NCI-H1092 (cell line): ENCODE results near the gene HIPK2.

Source experiments
- DNase-seq: peaks from one replicate; lab custom pipeline; 2025; lab: John Stamatoyannopoulos, UW

HIPK2 gene

DNA sequence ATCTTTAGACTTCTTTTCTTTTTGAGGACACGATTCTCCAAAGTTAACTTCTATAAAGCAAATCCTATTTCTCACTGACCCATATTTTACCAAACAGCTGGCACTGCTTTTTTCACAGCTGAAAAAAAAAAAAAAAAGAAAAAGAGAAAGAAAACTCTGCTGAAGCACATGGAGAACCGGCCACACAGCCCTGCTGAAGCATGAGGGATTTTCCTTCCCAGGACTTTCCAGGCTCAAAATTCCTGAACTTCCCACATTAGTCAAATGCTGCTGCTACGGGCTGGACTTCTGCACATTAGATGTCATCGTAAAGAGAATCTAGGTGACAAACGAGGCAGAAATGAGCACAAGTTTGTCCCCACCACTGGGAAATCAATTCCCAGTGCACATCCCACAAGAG, 25.2 kb downstream of the HIPK2 start:
- DNase-seq: no peak

DNA sequence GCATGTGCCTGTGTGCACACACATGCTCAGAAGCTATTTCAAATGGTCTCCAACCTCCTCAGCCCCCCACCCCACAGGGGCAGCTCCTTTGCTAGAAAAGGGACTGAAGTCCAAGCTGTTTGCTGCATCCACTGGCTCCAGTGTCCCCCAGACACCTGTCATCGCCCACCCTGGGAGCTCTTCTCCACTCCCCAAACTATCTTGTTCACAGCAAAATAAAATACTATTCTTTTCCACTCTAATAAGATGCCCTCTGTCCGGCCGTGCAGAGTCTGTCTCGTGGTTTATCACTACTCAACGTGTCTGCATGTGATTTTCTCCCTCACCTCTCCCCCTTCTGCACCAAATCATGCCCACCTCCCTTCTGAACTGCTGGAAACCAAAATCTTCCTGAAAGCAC, 25.6 kb downstream of the HIPK2 start:
- no peak for DNase-seq

DNA sequence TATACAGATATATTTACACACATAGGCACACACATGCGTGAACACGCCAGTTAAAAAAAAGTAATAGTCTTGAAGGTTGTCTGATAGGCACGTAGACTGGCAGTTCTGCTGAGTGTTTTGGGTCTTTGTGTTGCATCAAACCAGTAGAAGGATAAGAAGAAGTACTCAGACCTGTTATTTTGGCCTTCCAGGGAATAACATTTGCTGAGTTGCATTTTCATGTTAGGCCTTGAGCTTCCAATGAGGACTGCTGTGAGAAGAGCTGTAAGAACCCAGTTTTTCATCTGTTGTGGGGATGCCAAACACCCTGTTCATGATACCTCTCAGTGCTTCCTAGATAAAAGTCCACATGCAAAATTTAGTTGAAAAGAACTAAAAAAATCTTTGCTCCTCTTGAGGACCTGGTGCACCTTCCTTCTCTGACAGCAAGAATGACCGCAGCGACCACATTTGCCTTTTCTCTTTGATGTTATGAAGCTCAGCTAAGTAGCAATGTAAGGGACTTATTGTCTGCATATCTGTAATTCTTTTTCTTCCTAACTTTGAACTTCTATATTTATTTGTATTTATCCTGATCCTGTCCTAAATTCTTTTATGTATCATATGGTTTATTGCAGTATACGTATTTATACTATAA, 27.2 kb downstream of the HIPK2 start:
- DNase-seq: no peak

DNA sequence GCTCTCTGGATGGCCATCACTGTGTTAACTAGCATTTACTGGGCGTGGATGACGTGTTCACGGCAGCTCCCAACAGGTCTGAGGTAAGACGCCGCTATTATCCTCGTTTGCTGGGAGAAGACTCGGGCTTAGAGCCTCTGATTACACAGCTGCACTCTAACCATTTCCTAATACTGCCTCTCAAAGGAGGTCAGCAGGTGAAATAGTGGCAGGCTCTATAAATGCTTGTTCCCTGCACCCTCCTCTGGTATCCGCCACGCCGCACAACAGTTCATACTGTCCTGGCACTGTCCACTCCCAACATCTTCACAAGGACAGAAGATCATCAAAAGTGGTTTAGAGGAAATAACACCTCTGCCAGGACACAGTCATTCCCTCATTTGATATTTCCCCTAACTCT, 28.3 kb downstream of the HIPK2 start:
- DNase-seq: peak; percentile 68

DNA sequence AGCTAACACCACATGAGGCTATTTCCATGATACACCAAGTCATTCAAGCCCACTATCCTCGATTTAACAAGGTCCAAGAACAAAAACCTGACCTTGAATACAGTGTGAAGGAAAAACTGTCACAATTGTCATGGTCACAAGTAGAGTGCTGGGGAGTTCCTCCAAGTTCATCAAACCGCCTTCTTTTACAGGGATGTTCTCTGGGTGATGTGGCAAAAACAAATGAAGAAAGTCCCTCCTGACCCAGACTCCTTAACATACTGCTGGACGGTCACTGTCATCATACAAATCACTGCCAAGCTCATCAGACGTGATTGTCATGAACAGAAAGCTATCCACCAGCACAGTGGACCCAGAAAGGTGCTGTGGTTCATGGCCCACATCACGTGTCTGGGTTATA, 28.9 kb downstream of the HIPK2 start:
- no peak for DNase-seq

GRCh38 chr7:139748373-139748765, 29.4 kb downstream of the HIPK2 start:
- DNase-seq: no peak

- DNase-seq: no peak
Observed at GRCh38 chr7:139747662-139748372, 30.0 kb downstream of the HIPK2 start.

DNA sequence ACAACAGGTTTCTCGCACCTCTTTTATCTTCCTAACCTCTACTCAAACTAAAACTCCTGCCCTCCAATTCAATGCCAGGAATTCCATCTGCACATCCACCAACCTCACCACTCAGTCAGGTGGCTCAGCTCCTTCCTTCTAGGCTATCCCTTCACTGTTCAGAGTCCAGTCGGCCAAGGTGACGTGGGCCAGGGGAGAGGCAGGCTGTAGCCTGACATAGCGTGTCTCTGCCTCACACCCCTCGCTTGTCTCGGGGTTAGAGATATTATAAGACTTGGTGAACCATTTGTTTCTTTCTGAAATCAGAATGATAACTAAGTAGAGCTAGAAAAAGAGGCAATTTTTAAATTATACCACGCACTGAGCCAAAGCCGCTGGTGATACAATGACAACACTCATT, 31.1 kb downstream of the HIPK2 start:
- no peak for DNase-seq

DNA sequence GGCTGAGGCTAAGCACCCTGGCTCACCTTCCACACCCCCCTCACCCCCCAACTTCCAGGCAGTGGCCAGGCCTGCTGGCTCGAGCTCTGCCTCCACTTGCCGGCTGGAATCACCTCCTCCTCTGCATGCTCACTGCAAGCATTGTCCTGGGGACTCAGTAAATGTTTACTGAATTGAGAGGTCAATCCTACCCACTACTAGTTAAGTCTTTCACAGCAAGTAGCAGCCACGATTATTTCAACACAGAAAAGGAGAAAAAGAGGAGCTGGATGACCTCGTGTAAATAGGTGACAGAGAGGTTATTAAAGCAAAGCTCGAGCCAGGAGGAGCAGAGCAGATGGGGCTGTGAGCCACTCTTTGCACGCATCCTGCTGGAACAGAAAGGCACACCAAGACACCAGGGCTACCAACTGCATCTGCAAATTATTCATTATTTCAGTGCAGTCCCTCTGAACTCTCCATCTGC, 32.1 kb downstream of the HIPK2 start:
- DNase-seq: peak; percentile 36

- DNase-seq: no peak
Observed at GRCh38 chr7:139744768-139745677, 32.8 kb downstream of the HIPK2 start.

DNA sequence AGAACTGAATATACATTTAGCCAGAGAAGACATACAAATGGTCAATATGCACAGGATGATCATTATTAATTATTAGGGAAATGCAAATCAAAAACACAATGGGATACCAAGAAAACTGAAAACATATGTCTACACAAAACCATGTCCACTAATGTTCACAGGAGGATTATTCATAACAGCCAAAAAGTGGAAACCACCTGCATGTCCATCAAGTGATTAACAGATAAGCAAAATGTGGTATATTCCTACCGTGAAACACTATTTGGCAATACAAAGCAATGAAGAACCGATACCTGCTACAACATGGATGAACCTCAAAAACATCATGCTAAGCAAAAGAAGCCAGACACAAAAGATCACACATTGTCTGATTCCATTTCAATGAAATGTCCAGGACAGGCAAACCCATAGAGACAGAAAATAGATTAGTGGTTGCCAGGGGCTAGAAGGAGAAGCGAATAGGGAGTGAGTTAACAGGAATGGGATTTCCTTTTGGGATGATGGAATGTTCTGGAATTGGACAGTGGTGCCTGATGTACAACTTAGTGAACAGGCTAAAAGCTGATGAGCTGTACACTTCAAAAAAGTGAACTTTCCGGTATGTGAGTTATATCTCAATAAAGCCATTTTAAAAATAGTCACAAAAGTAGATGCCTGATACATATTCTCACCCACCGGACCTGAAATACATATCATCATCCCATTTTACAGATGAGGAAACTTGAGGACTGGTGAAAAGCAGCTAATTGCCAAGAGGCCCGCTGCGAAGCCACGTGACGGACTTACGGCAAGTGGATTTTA, 33.6 kb downstream of the HIPK2 start:
- DNase-seq: no peak

DNA sequence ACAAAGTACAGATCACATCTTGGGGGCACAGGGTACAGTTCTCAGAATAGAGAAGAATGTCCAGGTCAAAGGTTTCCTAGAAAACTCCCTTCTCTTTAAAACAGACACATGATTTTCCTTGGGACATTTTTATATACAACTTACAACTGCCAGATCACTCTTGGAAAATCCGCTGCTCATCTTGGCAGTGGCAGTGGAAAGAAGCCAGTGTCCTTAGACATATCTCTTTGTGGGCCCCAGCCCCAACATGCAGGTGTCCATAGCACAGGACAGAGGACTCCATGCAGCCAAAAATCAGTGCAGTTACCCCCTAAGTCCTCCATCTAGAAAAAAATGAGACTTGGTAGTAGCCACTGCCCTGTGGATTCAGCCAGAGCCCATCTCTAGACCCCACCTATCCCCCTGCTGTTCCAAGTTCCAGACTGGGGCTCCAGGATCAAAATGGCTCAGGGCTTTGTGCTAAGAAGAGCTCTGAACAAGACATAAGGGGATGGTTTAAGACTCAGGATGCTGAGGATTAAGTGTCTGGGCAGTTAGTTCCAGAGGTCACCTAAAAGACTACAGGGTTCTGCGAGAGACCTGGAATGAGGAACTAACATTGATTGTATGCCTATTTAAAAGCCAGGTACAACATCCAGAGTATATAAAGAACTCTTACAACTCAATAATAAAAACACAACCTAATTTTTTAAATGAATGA, 34.4 kb downstream of the HIPK2 start:
- no peak for DNase-seq

- DNase-seq: no peak
Observed at GRCh38 chr7:139741789-139742344, 35.9 kb downstream of the HIPK2 start.

GRCh38 chr7:139741239-139741638, 36.6 kb downstream of the HIPK2 start:
- DNase-seq: no peak

DNA sequence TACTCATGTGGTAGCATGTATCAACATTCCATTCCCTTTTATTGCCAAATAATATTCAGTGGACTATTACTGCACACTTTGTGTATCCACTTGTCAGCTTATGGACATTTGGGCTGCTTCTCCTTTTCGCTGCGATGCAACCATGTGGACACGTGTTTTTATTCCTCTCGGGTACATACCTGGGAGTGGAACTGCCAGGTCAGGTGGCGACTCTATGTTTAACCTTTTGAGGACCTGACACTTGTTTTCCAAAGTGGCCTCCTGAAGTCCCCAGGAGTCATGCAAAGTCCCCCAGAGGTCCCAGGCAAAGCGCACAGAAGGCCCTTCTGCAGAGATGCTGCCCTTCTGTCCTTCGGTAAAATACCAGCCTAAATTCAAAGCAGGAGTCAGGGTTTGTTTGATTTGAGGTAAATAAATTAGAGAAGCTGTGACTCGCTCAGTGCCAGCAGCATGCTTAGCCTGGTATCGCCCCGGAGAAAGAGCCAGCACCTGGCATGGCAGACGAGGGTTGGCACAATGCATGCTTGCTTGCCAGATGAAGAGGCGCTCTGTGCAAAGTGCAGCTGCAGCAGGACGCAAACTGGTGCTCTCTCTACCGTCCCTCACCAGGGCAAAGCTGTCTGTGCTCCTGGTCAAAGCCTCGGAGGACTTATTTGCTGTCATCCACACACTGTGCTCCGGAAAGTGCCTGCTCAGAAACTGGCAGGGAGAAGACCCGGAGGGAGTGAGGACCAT, 37.8 kb downstream of the HIPK2 start:
- peak; percentile 84 for DNase-seq

- no peak for DNase-seq
Observed at GRCh38 chr7:139738772-139739171, 39.0 kb downstream of the HIPK2 start.

DNA sequence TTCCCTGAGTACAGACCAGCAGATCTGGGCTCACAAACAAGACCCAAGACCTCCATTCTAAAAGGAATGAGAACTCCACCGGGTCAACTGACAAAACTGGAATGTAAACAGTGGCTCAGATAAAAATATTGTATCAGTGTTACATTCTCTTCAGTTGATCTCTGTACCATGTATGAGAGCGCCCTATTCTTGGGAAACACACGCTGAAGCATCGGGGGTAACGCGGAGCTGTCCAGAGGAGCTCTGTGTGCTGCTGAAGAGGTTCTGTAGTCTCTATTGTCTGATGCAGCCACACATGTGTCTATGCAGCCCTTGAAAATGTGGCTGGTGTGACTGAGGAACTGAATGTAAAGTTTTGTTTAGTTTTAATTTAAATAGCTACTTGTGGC, 39.7 kb downstream of the HIPK2 start:
- DNase-seq: no peak

GRCh38 chr7:139737221-139738100, 40.3 kb downstream of the HIPK2 start:
- no peak for DNase-seq

DNA sequence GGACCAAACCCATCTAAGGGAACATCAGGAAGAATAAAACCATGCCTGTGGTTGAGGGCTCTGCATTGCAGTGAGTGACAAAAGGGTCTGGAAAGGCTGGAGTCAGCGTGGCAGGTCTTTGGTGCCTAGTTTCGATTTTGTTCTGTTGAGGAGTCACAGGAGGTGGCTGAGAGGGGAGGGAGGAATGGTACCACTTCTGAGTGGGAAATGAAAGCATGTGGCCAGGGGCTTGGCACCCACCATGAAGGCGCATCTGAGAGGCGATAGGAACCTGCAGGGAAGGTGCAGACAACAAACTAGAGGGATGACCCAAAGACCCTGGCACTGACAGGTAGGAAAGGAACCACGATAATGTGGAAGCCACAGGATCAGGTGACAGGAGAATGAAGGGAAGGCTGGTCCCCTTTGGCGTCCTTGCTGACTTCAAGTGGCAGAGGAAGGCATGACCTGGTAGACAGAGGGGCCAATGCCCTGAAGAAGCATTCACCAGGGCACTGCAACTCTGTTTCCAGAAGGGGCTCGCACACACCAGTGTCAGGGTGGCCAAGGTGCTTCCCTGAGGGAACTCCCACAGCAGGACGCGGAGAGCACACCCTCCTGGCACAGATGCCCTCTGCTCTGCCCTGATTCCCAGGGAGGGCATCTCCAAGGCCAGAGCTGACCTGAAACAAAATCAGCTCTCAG, 41.7 kb downstream of the HIPK2 start:
- DNase-seq: no peak
